GM18519 (cell line): ENCODE measurements around the gene TMEM123.
"Not testable (repeated sequence)": the region's sequence is repeated elsewhere in the genome, so short reads cannot be mapped to it uniquely, and the experiment has no call there.

Experiments used
- ATAC-seq: cut with Tn5 transposase; IDR thresholded peaks from one replicate; pipeline ENCODE4 v1.9.1; 2021; ENCODE audit warnings: mild to moderate bottlenecking, moderate library complexity; ENCODE audit not compliant: unreplicated experiment, low FRiP score

TMEM123 gene

DNA sequence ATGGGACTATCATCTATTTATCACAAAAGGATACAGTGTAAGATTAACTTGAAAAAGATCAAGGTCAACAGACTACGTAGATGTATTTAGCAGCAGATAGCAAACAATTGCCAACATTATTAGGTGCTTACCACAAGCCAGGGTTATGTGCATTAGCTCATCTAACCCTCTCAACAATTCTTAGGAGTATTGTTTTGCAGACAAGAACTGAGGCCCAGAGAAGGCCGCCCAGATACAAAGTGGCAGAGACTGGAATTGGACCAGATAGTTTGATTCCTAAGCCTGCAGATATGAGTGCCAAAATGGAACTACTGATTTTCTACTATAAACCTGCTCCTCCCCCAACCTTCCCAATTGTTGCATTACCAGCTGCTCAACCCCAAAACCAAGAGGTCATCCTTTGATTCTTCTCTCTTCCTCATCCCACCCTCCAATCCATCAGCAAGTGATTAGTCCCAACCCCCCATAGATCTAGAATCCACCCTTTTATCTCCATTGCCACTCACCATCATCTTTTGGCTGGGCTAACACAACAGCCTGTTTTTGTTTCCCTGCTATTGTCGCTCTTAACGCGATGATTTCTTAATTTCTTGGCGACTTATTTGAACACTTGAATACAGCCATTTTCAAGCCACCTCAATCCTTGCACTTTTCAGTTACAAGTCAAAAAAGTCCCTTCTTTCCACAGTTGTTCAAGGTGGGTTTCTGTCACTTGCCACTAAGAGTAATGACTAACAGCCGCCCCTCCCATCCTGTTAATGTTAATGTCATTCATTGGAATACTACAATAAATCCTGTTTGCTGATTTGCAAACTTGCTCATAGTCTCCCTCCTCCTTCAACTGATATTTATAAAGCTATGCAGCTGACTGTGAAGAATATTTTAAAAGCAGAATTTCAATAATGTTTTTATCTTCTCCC, 2.7 kb downstream of the TMEM123 start:
- no peak for ATAC-seq

DNA sequence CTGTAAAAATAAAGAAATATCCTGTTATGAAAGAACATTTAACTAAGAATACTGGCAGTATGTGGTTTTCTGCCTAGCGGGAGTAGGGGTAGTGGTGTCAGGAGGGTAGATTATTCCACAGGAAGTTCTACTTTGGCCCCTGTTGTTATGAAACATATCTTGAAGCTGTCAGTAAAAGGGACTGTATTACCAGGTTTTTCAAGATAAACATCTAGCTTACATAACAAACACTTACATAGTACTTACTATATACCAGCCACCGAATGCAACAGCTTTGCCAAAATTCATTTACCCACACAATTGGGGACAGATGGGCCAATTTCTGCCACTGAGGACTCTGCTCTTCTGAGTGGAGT, 3.7 kb downstream of the TMEM123 start:
- no peak for ATAC-seq

- ATAC-seq = no peak
These were observed 4.4 kb downstream of the TMEM123 start for GRCh38 chr11:102447941-102448868.

GRCh38 chr11:102447193-102447592, 5.4 kb downstream of the TMEM123 start:
- ATAC-seq = no peak

DNA sequence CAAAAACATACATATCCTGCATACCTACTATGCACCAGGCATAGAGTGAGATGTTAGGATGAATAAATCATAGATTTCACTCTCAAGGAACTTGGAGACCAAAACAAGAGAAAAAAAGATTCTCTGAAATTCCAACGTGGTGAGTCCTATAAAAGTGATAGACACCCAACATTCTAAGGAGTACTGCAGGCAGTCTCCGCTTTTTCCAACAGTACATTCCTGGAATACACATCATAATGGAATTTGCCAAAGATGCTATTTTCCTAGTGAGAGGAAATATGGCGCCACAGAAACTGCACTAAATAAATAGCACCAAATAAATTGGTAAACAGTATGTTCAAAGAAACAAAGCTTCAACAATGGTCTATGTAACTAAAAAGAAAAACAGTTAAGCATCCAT, 6.0 kb downstream of the TMEM123 start:
- no peak for ATAC-seq

- ATAC-seq = not testable (repeated sequence)
These were observed 7.9 kb downstream of the TMEM123 start for GRCh38 chr11:102444693-102445092.

- not testable (repeated sequence) for ATAC-seq
These were observed 8.4 kb downstream of the TMEM123 start for GRCh38 chr11:102444142-102444541.

DNA sequence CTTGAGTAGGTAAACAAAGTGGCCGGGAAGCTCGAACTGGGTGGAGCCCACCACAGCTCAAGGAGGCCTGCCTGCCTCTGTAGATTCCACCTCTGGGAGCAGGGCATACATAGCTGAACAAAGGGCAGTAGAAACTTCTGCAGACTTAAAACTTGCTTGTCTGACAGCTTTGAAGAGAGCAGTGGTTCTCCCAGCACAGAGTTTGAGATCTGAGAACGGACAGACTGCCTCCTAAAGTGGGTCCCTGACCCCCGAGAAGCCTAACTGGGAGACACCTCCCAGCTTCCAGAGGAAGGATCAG, 13.6 kb downstream of the TMEM123 start:
- not testable (repeated sequence) for ATAC-seq

GRCh38 chr11:102438311-102439062, 14.1 kb downstream of the TMEM123 start:
- ATAC-seq = no peak

DNA sequence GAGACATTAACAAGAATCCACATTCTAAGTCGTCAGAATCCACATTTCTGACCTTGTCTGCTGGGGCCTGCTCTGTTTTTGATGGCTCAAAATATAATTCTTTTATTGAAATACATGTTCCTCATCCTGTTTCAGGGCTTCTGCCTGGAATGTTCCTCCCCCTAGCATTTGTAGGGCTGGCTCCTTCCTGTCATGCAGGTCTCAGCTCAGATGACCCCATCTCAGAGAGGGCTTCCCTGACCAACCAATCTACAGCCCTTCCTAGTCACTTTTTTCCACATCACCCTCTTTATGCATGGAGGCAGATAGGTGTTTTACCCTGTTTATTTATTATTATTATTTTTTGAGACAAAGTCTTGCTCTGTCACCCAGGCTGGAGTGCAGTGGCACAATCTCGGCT, 14.8 kb downstream of the TMEM123 start:
- ATAC-seq = no peak

- no peak for ATAC-seq
These were observed 15.6 kb downstream of the TMEM123 start for GRCh38 chr11:102436976-102437375.

- ATAC-seq = no peak
These were observed 16.0 kb downstream of the TMEM123 start for GRCh38 chr11:102436561-102436960.

GRCh38 chr11:102435688-102436087, 16.9 kb downstream of the TMEM123 start:
- no peak for ATAC-seq

- not testable (repeated sequence) for ATAC-seq
These were observed 19.0 kb downstream of the TMEM123 start for GRCh38 chr11:102433571-102433970.

- not testable (repeated sequence) for ATAC-seq
These were observed 20.0 kb downstream of the TMEM123 start for GRCh38 chr11:102432560-102432959.

DNA sequence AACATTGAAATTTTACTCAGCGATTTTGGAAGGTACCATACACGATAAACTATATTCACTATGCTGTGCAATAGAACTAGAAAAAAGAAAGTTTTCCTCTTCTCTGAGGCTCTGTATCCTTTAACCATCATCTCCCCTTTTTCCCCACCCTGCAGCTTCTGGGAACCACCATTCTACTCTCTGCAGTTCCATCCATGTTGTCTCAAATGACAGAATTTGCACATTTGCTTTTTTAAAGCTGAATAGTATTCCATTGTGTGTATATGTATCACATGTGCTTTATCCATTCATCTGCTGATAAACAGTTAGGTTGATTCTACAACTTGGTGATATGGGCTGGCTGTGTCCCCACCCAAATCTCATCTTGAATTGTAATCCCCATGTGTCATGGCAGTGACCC, 21.2 kb downstream of the TMEM123 start:
- no peak for ATAC-seq

DNA sequence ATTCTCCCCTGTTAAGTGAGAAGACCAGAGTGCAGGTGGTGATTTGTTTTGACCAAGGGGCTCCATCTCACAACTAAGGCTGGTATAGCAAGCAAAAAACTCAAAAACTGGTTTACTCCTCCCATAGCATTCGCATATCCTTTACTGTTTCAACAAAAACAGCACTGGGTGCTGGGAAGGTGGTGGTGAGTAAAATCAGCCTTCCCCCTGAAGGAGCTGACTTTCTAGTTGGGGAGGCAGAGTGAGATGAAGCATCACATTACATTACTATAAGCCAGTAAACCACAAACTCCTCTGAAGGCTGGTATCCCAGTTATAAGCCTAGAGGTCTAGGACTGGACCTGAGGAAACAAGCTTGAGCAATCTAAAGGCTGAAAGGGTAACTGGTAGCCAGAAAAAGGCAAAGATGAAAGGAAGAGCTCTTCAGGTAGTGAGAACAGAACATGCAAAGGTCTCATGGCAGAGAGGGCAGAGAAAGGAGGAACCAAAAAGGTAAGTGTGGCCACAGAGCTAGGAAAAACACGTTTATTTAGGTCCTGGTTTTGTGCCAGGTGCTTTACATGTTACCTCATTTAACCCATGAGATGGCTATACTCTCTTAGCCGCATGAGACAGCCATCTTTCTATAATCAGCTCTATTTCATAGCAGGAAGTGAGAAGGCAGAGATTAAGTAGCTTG, 22.3 kb downstream of the TMEM123 start:
- peak; percentile 82 for ATAC-seq

DNA sequence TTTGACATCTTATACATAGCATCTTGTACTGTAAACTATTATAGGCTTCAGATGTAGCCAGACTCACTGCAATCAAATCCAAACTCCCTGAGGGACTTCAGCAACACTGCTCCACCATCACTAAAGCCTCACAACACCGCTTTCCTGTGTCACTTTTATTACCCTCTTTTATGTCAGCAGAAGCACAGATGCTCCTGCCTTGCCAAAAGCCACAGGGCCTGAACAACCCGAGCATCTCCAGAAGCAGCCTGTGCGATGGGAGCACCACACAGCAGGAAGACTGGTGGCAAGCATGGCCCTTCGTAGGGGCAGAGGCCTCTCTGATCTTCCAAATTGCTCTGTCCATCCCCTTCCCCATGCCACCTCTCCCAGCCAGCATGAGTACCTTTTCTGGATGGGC, 22.9 kb downstream of the TMEM123 start:
- ATAC-seq = no peak

GRCh38 chr11:102429226-102429625, 23.3 kb downstream of the TMEM123 start:
- no peak for ATAC-seq

GRCh38 chr11:102428696-102429095, 23.9 kb downstream of the TMEM123 start:
- ATAC-seq = no peak
